SH-SY5Y (cell line): ENCODE measurements around the gene MAGEB1.

Source experiments
- GATA2 ChIP-seq: IDR thresholded peaks from 2 replicates; pipeline ENCODE4 v1.6.1; 2011; ENCODE audit warnings: mild to moderate bottlenecking, low read depth, low read length
- GATA3 ChIP-seq: IDR thresholded peaks from 2 replicates; pipeline ENCODE4 v1.6.1; 2011; ENCODE audit warnings: low read depth, mild to moderate bottlenecking, low read length, moderate library complexity

DNA sequence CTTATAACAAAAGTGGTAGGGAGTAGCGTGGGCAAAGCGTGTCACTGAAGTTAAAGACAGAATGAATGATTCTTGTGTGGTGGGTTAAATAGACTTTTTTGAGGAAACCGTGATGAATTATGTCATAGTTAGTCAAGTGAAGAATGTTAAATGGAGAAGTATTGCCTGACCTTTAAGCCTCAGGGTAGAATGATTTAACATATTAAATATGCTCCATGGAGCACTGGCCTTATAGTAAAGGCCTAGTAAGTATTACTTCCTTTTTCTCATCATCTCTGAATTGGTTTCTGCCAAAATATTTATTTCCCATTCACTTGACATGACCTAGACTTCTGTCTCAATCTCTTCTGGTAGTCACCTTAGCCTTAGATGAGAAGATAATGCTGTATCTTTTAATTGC is 23.7 kb downstream of the MAGEB1 start:
- no peak for TF ChIP-seq GATA3
- TF ChIP-seq GATA2: no peak
